Stimulated activated naive B cell treated with anti-CD40 and anti-IgM and Interleukin-4, amounts not matched to agents 10 μg/mL and 1 μg/mL and 100 μg/mL, for 72 hours (primary cell): ENCODE results near the gene JAM2.

Experiments used
- ATAC-seq, 2 donors: fragments of 150-1000 bp; cut with Tn5 transposase; replicated peaks; 2 replicates each; pipeline ENCODE4 v1.10.0; 2021; ENCODE audit warnings: moderate library complexity in 1 of 2
- DNase-seq: peaks from one replicate; pipeline ENCODE4 v3.0.0; 2021
- H3K27ac Mint-ChIP-seq: one replicate; pipeline ENCODE4 v1.8.0; 2022; ENCODE audit warnings: mild to moderate bottlenecking, mixed read lengths
- H3K27me3 Mint-ChIP-seq, 2 donors: one replicate each; pipeline ENCODE4 v1.8.0; 2022; ENCODE audit warnings: mixed read lengths in 2 of 2
- H3K36me3 Mint-ChIP-seq, 2 donors: one replicate each; pipeline ENCODE4 v1.8.0; 2022; ENCODE audit warnings: mixed read lengths in 2 of 2, mild to moderate bottlenecking in 1 of 2
- H3K4me1 Mint-ChIP-seq, 2 donors: one replicate each; pipeline ENCODE4 v1.8.0; 2022; ENCODE audit warnings: mixed read lengths in 2 of 2, mild to moderate bottlenecking in 1 of 2
- H3K4me3 Mint-ChIP-seq, 2 donors: one replicate each; pipeline ENCODE4 v1.8.0; 2022; ENCODE audit warnings: mild to moderate bottlenecking in 2 of 2, mixed read lengths in 2 of 2, moderate library complexity in 1 of 2
- H3K9me3 Mint-ChIP-seq, 2 donors: one replicate each; pipeline ENCODE4 v1.8.0; 2022; ENCODE audit warnings: mixed read lengths in 2 of 2, mild to moderate bottlenecking in 1 of 2

Gene JAM2

GRCh38 chr21:25756190-25756932 lies 117.3 kb downstream of the JAM2 start:
- H3K36me3 Mint-ChIP-seq = peaks cover 38 to 46% of the 10 kb centered on the region in 2 donors
- ATAC-seq (no peak), DNase-seq (no peak)
- no peaks in the 10 kb centered on the region for H3K9me3 Mint-ChIP-seq
- peaks cover 2 to 23% of the 10 kb centered on the region in 2 donors for H3K4me1 Mint-ChIP-seq
- peak overlapping the region; percentile 28 for H3K27ac Mint-ChIP-seq
- no peak overlapping the region for H3K4me3 Mint-ChIP-seq
- no peaks in the 10 kb centered on the region for H3K27me3 Mint-ChIP-seq

GRCh38 chr21:25757531-25757930 lies 118.5 kb downstream of the JAM2 start:
- H3K4me3 Mint-ChIP-seq = no peak overlapping the region
- no peaks in the 10 kb centered on the region for H3K9me3 Mint-ChIP-seq
- no peak overlapping the region for H3K27ac Mint-ChIP-seq
- no peaks in the 10 kb centered on the region for H3K27me3 Mint-ChIP-seq
- H3K36me3 Mint-ChIP-seq = peaks cover 34 to 45% of the 10 kb centered on the region in 2 donors
- ATAC-seq (no peak), DNase-seq (no peak)
- H3K4me1 Mint-ChIP-seq = peaks cover 2 to 20% of the 10 kb centered on the region in 2 donors

DNA sequence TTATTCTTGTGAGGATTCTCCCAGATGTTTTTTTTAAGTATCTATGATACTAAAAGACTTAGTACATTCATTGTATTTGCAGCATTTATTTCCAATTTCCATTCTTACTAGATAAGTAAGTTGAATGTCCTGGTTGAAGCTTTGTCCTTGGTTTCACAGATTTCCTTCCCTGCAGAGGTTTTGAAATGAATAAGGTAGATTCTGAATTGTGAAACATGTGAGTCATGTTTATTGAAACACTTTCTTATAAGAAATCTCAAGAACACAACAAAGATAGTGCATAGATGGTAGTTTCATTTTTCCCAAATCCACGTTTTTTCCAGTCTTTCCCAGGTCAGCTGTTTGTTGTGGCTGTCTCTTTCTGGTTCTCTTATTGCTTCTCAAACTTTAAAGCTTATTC lies 120.5 kb downstream of the JAM2 start:
- ATAC-seq (no peak), DNase-seq (no peak)
- Mint-ChIP-seq H3K36me3 (peaks cover 40 to 46% of the 10 kb centered on the region in 2 donors), H3K9me3 (no peaks in the 10 kb centered on the region), H3K27me3 (no peaks in the 10 kb centered on the region), H3K4me3 (no peak overlapping the region), H3K27ac (no peak overlapping the region), H3K4me1 (peaks cover 2 to 19% of the 10 kb centered on the region in 2 donors)

- H3K9me3 Mint-ChIP-seq = no peaks in the 10 kb centered on the region
- peaks cover 39 to 45% of the 10 kb centered on the region in 2 donors for H3K36me3 Mint-ChIP-seq
- H3K27ac Mint-ChIP-seq = no peak overlapping the region
- DNase-seq (no peak), ATAC-seq (no peak)
- H3K27me3 Mint-ChIP-seq = no peaks in the 10 kb centered on the region
- H3K4me3 Mint-ChIP-seq = no peak overlapping the region
- H3K4me1 Mint-ChIP-seq = peaks cover 2 to 19% of the 10 kb centered on the region in 2 donors
Measured at GRCh38 chr21:25760061-25760460, 121.0 kb downstream of the JAM2 start.

DNA sequence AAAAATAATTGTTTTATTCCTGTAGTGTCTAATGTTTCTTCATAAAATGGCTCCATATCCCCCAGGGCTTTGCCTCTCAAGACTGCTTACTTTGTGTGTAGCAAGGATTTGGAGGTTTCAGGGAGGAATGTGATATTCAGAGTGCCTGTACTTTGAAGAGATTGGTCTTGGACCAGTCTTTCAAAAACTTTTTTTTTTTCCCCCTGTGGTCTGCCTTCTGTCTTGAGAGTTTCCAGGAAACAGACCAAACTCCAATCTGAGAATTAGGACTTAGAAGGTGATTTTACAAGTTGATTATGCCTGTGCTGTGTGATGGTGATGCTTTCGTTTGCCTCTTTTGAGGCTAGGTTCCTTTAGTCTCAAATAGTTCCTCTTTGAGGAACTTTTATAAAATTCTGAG lies 121.6 kb downstream of the JAM2 start:
- Mint-ChIP-seq H3K4me1 (peaks cover 2 to 16% of the 10 kb centered on the region in 2 donors), H3K36me3 (peaks cover 41 to 51% of the 10 kb centered on the region in 2 donors), H3K27me3 (no peaks in the 10 kb centered on the region), H3K27ac (no peak overlapping the region), H3K4me3 (no peak overlapping the region), H3K9me3 (no peaks in the 10 kb centered on the region)
- DNase-seq (no peak), ATAC-seq (no peak)

DNA sequence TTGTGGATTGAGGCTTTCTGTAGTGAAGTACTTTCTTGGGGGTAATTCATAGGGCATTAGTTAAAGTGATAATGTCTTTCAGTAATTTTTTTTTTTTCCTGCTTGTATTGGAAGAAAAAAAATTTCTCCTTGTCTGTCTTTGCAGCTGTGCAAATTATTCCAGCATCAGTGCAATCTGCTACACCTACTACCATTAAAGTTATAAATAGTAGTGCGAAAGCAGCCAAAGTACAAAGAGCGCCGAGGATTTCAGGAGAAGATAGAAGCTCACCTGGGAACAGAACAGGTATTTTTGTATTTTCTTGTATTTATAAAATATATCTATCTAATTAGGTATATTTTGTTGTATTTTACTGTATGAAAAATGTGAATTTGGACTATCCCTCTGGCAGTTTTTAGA lies 125.0 kb downstream of the JAM2 start:
- ATAC-seq (no peak), DNase-seq (no peak)
- no peaks in the 10 kb centered on the region for H3K27me3 Mint-ChIP-seq
- peaks cover 0 to 2% of the 10 kb centered on the region in 2 donors for H3K4me1 Mint-ChIP-seq
- no peaks in the 10 kb centered on the region for H3K9me3 Mint-ChIP-seq
- H3K36me3 Mint-ChIP-seq = peaks cover 35 to 47% of the 10 kb centered on the region in 2 donors
- no peak overlapping the region for H3K4me3 Mint-ChIP-seq
- H3K27ac Mint-ChIP-seq = no peak overlapping the region
